Stimulated activated CD8-positive, alpha-beta memory T cell treated with anti-CD3 and anti-CD28 coated beads, Interleukin-15, amount 100 ng/mL, for 48 hours (primary cell): ENCODE results near the gene MAPRE3.

ENCODE experiments used
- DNase-seq, 2 donors: peaks; one replicate each; pipeline ENCODE4 v3.0.0-alpha.2; 2020; ENCODE audit warnings: low read depth in 2 of 2

MAPRE3 gene

GRCh38 chr2:26983746-26984145, 13.3 kb downstream of the MAPRE3 start:
- no peak for DNase-seq

GRCh38 chr2:26985807-26986206, 15.4 kb downstream of the MAPRE3 start:
- no peak for DNase-seq

- DNase-seq: no peak
Measured at GRCh38 chr2:26986576-26986975, 16.1 kb downstream of the MAPRE3 start.

DNA sequence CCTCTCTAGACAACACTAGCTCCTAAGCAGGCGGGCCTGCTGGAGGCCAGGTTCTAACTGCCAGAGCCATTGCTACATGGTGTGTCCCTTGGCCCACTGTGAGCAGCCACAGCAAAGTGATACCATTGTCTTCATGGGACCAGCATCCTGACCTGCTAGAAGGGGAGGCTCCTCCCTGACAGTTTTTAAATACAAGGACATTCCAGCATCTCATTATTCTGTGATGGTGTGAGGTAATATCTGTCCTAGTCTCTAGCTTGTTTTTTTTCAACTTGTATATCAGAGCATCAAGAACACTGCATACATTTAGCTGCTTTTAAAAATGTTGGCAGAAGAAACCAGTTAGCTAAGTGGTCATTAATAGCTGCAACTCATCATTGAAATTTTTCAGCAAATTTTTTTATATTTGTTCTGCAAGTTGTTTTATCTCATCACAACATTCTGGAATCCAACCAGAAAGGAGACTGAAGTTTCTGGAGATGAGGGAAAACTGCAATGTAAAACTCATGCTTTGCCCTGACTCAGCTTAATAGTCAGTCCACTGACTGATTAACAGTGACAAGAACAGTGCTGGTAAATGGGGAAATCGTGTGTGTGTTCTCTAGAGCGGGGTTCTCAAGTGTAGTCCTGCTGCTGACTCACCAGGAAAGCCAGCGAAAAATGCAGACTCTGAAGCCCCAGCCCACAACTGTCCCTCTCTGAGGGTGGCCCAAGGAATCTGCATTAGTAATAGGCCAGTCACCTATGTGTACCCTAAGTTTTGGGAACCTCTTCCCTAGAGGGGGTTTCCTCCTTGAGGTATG, 17.8 kb downstream of the MAPRE3 start:
- DNase-seq: no peak

GRCh38 chr2:26989156-26989555, 18.7 kb downstream of the MAPRE3 start:
- no peak for DNase-seq

GRCh38 chr2:26991717-26992116, 21.3 kb downstream of the MAPRE3 start:
- no peak for DNase-seq

- DNase-seq: no peak
Measured at GRCh38 chr2:26993768-26994167, 23.3 kb downstream of the MAPRE3 start.

- no peak for DNase-seq
Measured at GRCh38 chr2:26994983-26995382, 24.5 kb downstream of the MAPRE3 start.

GRCh38 chr2:26997394-26997793, 27.0 kb downstream of the MAPRE3 start:
- no peak for DNase-seq

DNA sequence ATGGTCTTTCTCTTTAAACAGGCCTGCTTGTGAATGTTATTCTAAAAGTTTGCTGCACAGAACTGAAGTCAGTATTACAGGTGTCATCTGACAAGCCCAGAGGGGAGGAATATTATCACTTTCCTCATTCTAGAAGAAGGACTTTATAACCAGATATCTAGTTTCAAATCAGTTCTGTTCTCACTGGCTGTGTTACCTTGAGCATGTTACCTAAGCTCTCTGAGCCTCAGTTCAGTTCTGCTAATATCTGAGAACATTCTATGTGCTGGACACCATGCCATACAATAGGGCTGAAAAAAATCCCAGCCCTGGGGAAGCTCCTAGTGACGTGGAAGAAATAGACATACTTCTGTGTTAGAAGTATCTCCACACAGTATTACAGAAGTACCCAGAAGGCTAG, 27.9 kb downstream of the MAPRE3 start:
- DNase-seq: no peak

DNA sequence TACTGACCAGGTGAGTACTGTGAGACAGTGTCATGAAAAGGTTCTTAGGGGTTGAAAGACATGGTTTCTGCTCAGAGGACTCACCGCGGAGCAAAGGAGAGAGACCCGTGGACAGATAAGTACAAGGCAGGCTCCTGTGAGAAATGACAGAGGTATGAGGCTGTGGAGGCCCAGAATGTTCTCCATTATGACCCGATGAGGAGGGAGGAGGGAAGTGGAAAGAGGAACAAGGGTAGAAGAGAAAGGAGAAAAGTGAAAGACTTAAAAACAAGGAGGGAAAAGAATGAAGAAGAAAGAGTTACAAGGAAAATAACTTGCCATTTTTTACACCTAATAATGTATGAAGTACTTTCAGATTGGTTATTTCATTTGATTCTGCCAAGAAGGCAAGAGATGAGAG, 29.8 kb downstream of the MAPRE3 start:
- DNase-seq: no peak

- DNase-seq: no peak
Measured at GRCh38 chr2:27000995-27001394, 30.6 kb downstream of the MAPRE3 start.

DNA sequence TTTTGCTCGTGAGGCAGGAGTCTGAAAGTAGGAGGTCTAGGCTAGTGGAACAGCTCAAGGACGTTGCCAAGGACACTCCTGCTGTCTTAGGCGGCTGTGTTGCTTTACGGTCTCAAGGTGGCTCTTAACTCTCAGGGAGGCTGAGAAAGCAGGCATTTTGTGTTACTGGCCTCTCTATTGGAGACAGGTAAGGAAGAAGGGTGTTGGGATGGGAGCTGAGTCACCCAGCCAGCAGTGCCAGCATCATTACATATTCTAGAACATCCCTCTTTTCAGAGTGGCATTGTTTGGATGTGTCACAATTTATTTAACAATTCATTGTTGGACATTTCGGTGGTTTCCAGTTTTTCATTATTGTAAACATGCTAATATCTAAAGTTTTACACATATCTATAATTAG, 31.5 kb downstream of the MAPRE3 start:
- no peak for DNase-seq

- no peak for DNase-seq
Measured at GRCh38 chr2:27003007-27003406, 32.6 kb downstream of the MAPRE3 start.

- no peak for DNase-seq
Measured at GRCh38 chr2:27003857-27004256, 33.4 kb downstream of the MAPRE3 start.

DNA sequence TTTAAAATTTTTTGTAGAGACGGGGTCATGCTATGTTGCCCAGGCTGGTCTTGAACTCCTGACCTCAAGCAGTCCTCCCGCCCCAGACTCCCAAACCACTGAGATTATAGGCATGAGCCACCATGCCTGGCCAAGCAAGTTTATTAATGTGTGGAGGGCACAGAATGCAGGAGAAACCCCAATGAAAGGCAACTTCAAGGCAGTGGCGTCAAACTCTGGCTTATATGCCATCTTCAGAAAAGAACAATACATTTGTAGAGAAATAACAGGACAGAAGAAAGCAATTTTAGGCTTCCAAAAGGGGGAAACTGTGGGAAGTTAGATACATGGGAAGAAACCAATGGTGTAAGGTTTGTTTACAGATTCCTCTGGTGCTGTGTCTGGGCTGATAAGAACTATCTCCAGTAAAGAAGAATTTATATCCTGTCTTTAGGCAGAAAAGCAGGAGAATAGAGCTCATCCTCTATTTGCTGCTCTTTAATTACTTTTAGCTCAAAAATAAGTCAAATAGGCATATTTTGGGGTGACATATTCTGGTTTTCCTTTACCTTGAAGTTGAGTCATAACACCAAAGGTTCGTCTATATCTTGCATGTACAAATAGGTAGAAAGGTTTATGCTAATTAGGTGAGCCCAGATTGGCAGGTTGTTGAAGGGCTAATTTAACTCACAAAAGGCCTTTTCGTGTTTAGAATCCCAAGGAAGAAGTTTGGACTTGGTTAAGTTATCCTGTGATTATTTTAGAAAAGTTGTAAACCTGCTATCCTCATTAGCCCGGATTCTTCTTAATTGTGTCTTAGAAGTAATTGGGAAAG, 36.4 kb downstream of the MAPRE3 start:
- DNase-seq: no peak

DNA sequence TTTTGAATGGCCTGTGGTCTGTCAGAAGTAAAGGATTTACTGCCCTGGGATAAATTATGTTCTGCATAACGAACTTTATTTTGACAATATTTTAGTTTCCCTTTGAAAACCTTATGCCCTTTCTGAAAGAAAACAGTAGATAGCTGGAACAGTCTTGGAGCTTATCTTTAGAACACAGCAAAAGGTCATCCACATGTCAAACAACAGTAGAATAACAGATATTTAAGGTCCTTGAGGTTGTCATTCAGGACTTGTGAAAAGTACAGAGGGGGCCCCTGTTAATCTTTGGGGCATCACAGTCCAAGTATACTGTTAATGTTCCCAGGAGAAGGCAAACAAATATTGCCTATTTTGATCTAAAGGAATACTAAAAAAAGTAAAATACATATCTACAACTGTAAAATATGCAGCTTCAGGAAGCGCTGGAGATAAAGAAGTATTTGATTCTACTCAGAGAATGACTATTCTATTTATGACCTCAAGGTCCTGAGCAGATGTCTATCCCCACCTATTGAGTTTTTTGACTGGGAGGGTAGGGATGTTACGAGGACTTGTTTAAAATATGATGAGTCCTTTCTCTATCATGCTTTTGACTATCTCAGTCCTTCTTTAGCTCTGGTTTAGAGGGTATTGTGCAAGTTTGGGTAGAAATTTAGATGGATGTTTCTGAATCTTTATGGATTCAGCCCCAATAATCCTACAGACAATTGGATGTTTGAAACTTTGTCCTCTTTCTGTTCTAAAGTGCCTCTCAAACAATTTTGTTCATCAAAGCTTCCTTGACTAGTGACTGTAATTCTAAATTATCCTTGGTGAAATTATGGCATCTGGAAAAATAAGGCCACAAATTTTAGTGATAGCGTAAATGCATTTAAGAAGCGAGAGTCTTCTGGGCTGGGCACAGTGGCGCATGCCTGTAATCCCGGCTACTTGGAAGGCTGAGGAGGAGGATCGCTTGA, 37.3 kb downstream of the MAPRE3 start:
- DNase-seq: no peak

GRCh38 chr2:27008678-27009077, 38.2 kb downstream of the MAPRE3 start:
- DNase-seq: no peak

DNA sequence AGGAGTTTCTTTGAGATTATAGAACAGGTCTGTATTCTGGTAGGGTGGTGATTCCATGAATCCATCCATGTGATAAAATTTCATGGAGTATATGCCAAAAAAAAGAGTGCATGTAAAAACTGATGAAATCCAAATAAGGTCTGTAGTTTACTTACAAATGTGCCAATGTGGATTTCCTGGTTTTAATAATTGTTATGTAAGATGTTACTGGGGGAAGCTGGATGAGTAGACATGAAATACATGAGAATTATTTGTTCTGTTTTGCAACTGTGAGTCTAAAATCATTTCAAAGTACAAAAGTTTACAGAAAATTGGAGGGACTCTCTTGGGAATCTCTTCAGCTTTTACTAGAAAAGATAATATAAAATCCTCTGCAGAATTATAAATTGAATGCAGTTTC, 38.6 kb downstream of the MAPRE3 start:
- DNase-seq: no peak

DNA sequence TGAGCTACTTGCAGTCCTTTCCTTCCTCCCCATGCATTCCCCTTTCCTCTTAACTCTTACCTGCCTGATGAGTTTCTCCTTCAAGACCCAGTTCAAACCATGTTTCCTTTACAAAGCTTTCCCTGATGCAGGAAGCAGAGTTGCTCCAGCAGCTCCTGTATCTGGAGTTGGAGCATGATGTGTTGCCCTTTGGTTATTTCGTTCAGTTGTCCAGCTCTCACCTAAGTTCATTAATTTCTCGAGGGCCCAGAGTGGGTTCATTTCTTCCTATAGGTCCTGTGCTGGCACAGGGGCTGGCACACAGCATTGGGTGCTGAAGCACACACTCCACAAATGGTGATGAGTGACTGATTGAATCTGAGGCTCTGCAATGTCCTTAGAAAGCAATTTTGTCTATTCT, 39.3 kb downstream of the MAPRE3 start:
- no peak for DNase-seq

DNA sequence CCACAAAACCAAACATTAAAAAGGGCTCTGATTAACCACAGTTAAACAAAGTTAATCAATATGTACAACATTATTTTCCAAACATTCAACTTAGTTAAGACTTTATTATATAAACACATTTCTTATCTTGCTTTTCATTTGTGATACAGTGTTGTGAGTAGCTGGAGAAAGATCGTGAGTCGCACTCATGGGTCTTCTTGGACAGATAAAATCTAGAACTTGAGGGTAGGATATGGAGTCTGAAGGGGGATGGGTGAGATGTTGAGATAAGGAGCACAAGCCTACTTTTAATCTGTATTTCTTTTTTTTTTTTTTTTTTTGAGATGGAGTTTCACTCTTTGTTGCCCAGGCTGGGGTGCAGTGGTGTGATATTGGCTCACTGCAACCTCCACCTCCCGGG, 39.7 kb downstream of the MAPRE3 start:
- no peak for DNase-seq

- no peak for DNase-seq
Measured at GRCh38 chr2:27013738-27014137, 43.3 kb downstream of the MAPRE3 start.
